B cell (primary cell): ENCODE data around the gene S1PR3. TPM values are rescaled to one million over a fixed set of nuclear protein-coding genes. Genes with fewer than 3 reads are reported as not detected.

Source experiments
- ATAC-seq: fragments of 200-7000 bp; cut with Tn5 transposase; one replicate; pipeline ENCODE4 v1.10.0; 2021; ENCODE audit warnings: low read depth, mild to moderate bottlenecking, moderate number of reproducible peaks, moderate library complexity
- CTCF ChIA-PET: fragments of 350-600 bp; sonication (Branson Sonifier 250); formaldehyde crosslinking; loops from one replicate; lab custom pipeline; 2021; ENCODE audit warnings: antibody characterized with exemption, inconsistent platforms; lab: Charles Lee
- POLR2A ChIA-PET: fragments of 350-600 bp; sonication (Branson Sonifier 250); formaldehyde crosslinking; loops from one replicate; lab custom pipeline; 2021; ENCODE audit warnings: antibody characterized with exemption; lab: Charles Lee
- DNase-seq: peaks from one replicate; pipeline ENCODE4 v3.0.0; 2013
- H2AFZ ChIP-seq: 2 replicates; pipeline ENCODE4 v1.6.1; 2012; ENCODE audit warnings: mild to moderate bottlenecking, low read depth, low read length; ENCODE audit not compliant: insufficient read depth, poor library complexity, severe bottlenecking
- H3K27ac ChIP-seq, 2 donors: 1 replicate in 1 of 2; 2 replicates in 1 of 2; pipeline ENCODE4 v1.5.1; 2012 to 2013; ENCODE audit warnings: low read length in 2 of 2, mild to moderate bottlenecking in 2 of 2, moderate library complexity in 1 of 2
- H3K27me3 ChIP-seq, 4 experiments: fragments of 200-600 bp in 1 of 4; sonication (generic) in 1 of 4; replicated peaks in 1 of 4; 1 replicate in 2 of 4; 2 replicates in 2 of 4; pipeline versions ENCODE4 v1.6.1 to v1.7.0; 2013 to 2016; ENCODE audit warnings: low read length in 3 of 4, mild to moderate bottlenecking in 2 of 4, mixed read lengths in 1 of 4, moderate library complexity in 1 of 4; ENCODE audit not compliant: insufficient read depth in 4 of 4, control insufficient read depth in 3 of 4; ENCODE audit errors: control extremely low read depth in 1 of 4
- H3K36me3 ChIP-seq, 2 experiments: replicated peaks in 1 of 2; 1 replicate in 1 of 2; 2 replicates in 1 of 2; pipeline versions ENCODE4 v1.6.1 to v1.7.1; 2013; ENCODE audit warnings: low read length in 1 of 2; ENCODE audit not compliant: insufficient read depth in 2 of 2, control insufficient read depth in 1 of 2; ENCODE audit errors: control extremely low read depth in 1 of 2, extremely low read depth in 1 of 2
- H3K4me1 ChIP-seq, 2 donors: fragments of 200-600 bp in 1 of 2; sonication (generic) in 1 of 2; 1 replicate in 1 of 2; 2 replicates in 1 of 2; pipeline versions ENCODE4 v1.5.1 to v1.6.1; 2013 to 2017; ENCODE audit warnings: low read length in 2 of 2; ENCODE audit not compliant: control insufficient read depth in 2 of 2, insufficient read depth in 2 of 2
- H3K4me2 ChIP-seq: replicated peaks from 2 replicates; pipeline ENCODE3; 2012; ENCODE audit warnings: mild to moderate bottlenecking, low read depth, low read length; ENCODE audit not compliant: poor library complexity, severe bottlenecking
- H3K4me3 ChIP-seq, 5 experiments: fragments of 200-600 bp in 1 of 5; sonication (generic) in 1 of 5; 1 replicate in 3 of 5; 2 replicates in 2 of 5; pipeline versions ENCODE4 v1.5.1 to v1.7.0; 2011 to 2016; ENCODE audit warnings: low read length in 4 of 5, mild to moderate bottlenecking in 4 of 5, low read depth in 2 of 5, control low read depth in 1 of 5, moderate library complexity in 1 of 5; ENCODE audit not compliant: insufficient read depth in 1 of 5; ENCODE audit errors: control extremely low read depth in 1 of 5, extremely low read depth in 1 of 5
- H3K79me2 ChIP-seq: fragments of 200-600 bp; sonication (generic); one replicate; pipeline ENCODE4 v1.6.0; 2016; ENCODE audit warnings: low read length; ENCODE audit not compliant: control insufficient read depth, insufficient read depth
- H3K9ac ChIP-seq: fragments of 200-600 bp; sonication (generic); 2 replicates; pipeline ENCODE4 v1.6.1; 2017; ENCODE audit warnings: mild to moderate bottlenecking, low read length, moderate library complexity
- H3K9me3 ChIP-seq, 3 donors: one replicate each; pipeline versions ENCODE4 v1.6.1 to v1.7.1; 2013; ENCODE audit warnings: low read length in 2 of 3; ENCODE audit not compliant: control insufficient read depth in 2 of 3, insufficient read depth in 1 of 3; ENCODE audit errors: control extremely low read depth in 1 of 3
- H4K20me1 ChIP-seq: 2 replicates; pipeline ENCODE4 v1.6.0; 2012; ENCODE audit warnings: mild to moderate bottlenecking, low read length; ENCODE audit not compliant: insufficient read depth, control insufficient read depth, poor library complexity, severe bottlenecking
- H3K27ac Mint-ChIP-seq: one replicate; pipeline ENCODE4 v1.8.0; 2021; ENCODE audit warnings: mixed read lengths
- H3K27me3 Mint-ChIP-seq: one replicate; pipeline ENCODE4 v1.8.0; 2021; ENCODE audit warnings: mixed read lengths
- H3K4me1 Mint-ChIP-seq: one replicate; pipeline ENCODE4 v1.8.0; 2021; ENCODE audit warnings: mixed read lengths
- H3K4me3 Mint-ChIP-seq: one replicate; pipeline ENCODE4 v1.8.0; 2021; ENCODE audit warnings: mixed read lengths
- H3K9me3 Mint-ChIP-seq: one replicate; pipeline ENCODE4 v1.8.0; 2022; ENCODE audit warnings: mixed read lengths; ENCODE audit not compliant: insufficient read depth
- EZH2 ChIP-seq: IDR thresholded peaks from 2 replicates; pipeline ENCODE4 v1.6.1; 2012; ENCODE audit warnings: borderline replicate concordance, low read depth, mild to moderate bottlenecking, moderate library complexity, low read length; ENCODE audit not compliant: insufficient read depth, poor library complexity, severe bottlenecking
- WGBS: methylation state at CpG from one replicate; pipeline ENCODE4 v1.1.5; 2013; ENCODE audit warnings: missing lambda C conversion rate; ENCODE audit not compliant: insufficient coverage; 5-methylcytosine and 5-hydroxymethylcytosine counted together
- intact Hi-C: fragments of 100-400 bp; cut with micrococcal nuclease; formaldehyde crosslinking; loops from one replicate; pipeline ENCODE4 v1.10.0; 2022
- polyA plus RNA-seq: library from polyadenylated mRNA; depleted of rRNA; stranded (reverse); fragments of >200 nt; gene quantifications from 2 replicates; pipeline ENCODE4 v1.2.3, GENCODE V29; 2012
- total RNA-seq, 2 donors: library from RNA; stranded (reverse); fragments of 120-200 nt in 1 of 2; gene quantifications; 1 replicate in 1 of 2; 2 replicates in 1 of 2; pipeline versions ENCODE4 v1.2.3 to v1.2.4, GENCODE V29; 2013 to 2022
- TF ChIP-seq, protein P1 (sequence below): fragments of 200-600 bp; IDR thresholded peaks from one replicate; pipeline ENCODE4 v1.8.0; 2022; ENCODE audit warnings: antibody characterized with exemption, mild to moderate bottlenecking

S1PR3 gene
- total and polyA plus RNA-seq, 2 donors (not counting 1 experiment from before 2014, with no cell fraction given), result 0.25 TPM; not detected in 1

DNA sequence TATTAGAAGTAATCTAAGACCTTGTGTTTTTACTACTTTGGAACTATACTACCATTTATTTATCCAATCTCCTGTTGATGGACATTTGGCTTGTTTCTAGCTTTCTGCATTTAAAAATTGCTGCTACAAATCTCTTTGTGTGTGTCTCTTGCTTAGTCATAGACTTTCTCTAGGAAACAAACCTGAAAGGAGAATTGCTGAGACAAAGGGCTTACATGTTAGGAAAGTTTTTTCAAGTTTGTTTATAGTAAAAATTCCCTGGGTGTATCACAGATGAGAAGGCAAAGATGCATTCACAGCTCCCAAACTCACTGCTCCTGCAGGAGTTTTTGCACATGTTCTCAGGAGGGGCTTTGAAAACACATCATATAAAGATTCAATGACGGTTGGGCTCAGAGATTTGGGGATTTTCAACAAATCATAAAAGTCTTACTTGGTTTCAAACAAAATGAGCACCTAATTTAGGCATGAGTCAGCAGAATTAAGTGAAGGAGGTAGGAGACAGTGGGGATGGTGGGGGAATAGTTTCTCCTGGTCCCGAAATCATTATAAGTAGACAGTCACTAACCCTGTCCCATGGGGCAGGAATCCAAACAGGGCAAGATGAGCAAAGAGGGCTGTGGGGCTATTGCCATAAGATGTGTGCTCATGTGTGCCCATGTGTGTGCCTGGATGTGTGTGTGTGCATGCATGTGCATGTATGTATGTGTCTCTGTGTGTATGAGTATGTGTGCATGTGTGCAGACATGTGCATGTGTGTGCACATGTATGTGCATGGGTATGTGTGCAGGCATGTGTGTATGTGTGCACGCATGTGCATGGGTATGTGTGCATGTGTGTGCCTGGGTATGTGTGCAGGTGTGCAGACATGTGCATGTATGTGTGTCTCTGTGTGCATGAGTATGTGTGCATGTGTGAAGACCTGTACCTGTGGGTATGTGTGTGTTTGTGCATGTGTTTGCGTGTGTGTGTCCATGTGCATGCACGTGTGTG is 43.4 kb upstream of the S1PR3 start:
- Mint-ChIP-seq H3K27ac (no peak overlapping the region), H3K9me3 (no peaks in the 10 kb centered on the region), H3K4me1 (no peaks in the 10 kb centered on the region), H3K4me3 (no peak overlapping the region), H3K27me3 (peaks cover 32% of the 10 kb centered on the region)
- H3K4me1 ChIP-seq, result no peaks in the 10 kb centered on the region
- no peak overlapping the region for H3K4me3 ChIP-seq
- peaks cover 0 to 15% (median 2%) of the 10 kb centered on the region in 4 experiments for H3K27me3 ChIP-seq
- H2AFZ ChIP-seq, result no peak overlapping the region
- ChIA-PET POLR2A (no interaction called here), CTCF (no interaction called here)
- no peaks in the 10 kb centered on the region for H3K79me2 ChIP-seq
- peaks cover 0 to 3% (median 0%) of the 10 kb centered on the region in 3 donors for H3K9me3 ChIP-seq
- no peak overlapping the region for H3K4me2 ChIP-seq
- H3K27ac ChIP-seq, result no peak overlapping the region
- ATAC-seq, result no peak
- no peak for DNase-seq
- H3K36me3 ChIP-seq, result no peaks in the 10 kb centered on the region
- 25% methylated on average over 2 of the region's 5 CpGs for WGBS
- H4K20me1 ChIP-seq, result no peaks in the 10 kb centered on the region
- intact Hi-C loops, result no loop called here
- no peak overlapping the region for H3K9ac ChIP-seq
- TF ChIP-seq, protein P1, sequence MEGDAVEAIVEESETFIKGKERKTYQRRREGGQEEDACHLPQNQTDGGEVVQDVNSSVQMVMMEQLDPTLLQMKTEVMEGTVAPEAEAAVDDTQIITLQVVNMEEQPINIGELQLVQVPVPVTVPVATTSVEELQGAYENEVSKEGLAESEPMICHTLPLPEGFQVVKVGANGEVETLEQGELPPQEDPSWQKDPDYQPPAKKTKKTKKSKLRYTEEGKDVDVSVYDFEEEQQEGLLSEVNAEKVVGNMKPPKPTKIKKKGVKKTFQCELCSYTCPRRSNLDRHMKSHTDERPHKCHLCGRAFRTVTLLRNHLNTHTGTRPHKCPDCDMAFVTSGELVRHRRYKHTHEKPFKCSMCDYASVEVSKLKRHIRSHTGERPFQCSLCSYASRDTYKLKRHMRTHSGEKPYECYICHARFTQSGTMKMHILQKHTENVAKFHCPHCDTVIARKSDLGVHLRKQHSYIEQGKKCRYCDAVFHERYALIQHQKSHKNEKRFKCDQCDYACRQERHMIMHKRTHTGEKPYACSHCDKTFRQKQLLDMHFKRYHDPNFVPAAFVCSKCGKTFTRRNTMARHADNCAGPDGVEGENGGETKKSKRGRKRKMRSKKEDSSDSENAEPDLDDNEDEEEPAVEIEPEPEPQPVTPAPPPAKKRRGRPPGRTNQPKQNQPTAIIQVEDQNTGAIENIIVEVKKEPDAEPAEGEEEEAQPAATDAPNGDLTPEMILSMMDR, result no peak
- TF ChIP-seq EZH2, result no peak

DNA sequence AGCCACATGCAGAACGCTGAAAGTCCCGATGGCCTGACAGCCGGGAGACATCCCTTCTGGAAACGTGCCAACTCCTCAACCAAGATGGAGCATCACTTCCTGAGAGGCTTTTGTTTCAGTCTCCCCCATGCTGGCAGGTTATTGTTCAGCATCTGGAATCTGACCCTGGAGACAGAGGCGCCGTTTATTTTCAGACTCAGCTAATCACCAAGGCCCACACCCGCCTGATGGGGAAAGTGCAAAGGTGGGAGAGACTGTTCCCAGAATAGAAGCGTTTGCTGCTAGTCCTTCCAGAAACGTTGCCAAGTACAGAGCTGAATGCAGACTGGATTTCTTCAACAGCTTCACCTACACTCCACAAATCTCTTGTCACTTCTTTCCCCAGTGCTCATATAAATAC is 41.8 kb upstream of the S1PR3 start:
- H2AFZ ChIP-seq, result no peak overlapping the region
- WGBS, result 42% methylated on average over 6 of the region's 9 CpGs
- H3K27ac ChIP-seq, result no peak overlapping the region
- H3K4me1 Mint-ChIP-seq, result no peaks in the 10 kb centered on the region
- no peaks in the 10 kb centered on the region for H3K4me1 ChIP-seq
- intact Hi-C loops, result no loop called here
- H3K4me2 ChIP-seq, result no peak overlapping the region
- CTCF ChIA-PET, result no interaction called here
- ATAC-seq, result no peak
- DNase-seq, result no peak
- H3K27ac Mint-ChIP-seq, result no peak overlapping the region
- H3K36me3 ChIP-seq, result no peaks in the 10 kb centered on the region
- H3K4me3 ChIP-seq, result no peak overlapping the region
- peaks cover 37% of the 10 kb centered on the region for H3K27me3 Mint-ChIP-seq
- peaks cover 0 to 18% (median 2%) of the 10 kb centered on the region in 4 experiments for H3K27me3 ChIP-seq
- POLR2A ChIA-PET, result no interaction called here
- H3K79me2 ChIP-seq, result no peaks in the 10 kb centered on the region
- H4K20me1 ChIP-seq, result no peaks in the 10 kb centered on the region
- H3K9me3 ChIP-seq, result peaks cover 0 to 3% (median 0%) of the 10 kb centered on the region in 3 donors
- H3K4me3 Mint-ChIP-seq, result no peak overlapping the region
- H3K9ac ChIP-seq, result no peak overlapping the region
- TF ChIP-seq EZH2, result no peak
- TF ChIP-seq, protein P1, result no peak
- no peaks in the 10 kb centered on the region for H3K9me3 Mint-ChIP-seq
